Spleen (tissue), 11 donors: ENCODE data around the gene TRAM2. TPM values are rescaled to one million over a fixed set of nuclear protein-coding genes. Genes with fewer than 3 reads are reported as not detected.
A peak's percentile ranks its signal among the peaks of the same experiment; 100 is the strongest.

Experiments used
- DNase-seq: peaks from one replicate; pipeline ENCODE4 v3.0.0-alpha.2; 2020
- H3K27ac ChIP-seq, 8 donors: fragments of 200-600 bp; sonication (generic) in 7 of 8; 1 replicate in 4 of 8; 2 replicates in 4 of 8; pipeline versions ENCODE4 v1.5.0 to v1.8.0; 2016 to 2021; ENCODE audit warnings: inconsistent platforms in 4 of 8, mild to moderate bottlenecking in 4 of 8, moderate library complexity in 1 of 8
- H3K27me3 ChIP-seq, 7 donors: fragments of 200-600 bp; sonication (generic) in 6 of 7; replicated peaks in 1 of 7; 1 replicate in 4 of 7; 2 replicates in 3 of 7; pipeline versions ENCODE4 v1.5.0 to v1.8.0; 2016 to 2021; ENCODE audit warnings: inconsistent platforms in 3 of 7, mild to moderate bottlenecking in 1 of 7
- H3K36me3 ChIP-seq, 6 donors: fragments of 200-600 bp; sonication (generic) in 5 of 6; 1 replicate in 4 of 6; 2 replicates in 2 of 6; pipeline versions ENCODE4 v1.5.0 to v1.8.0; 2016 to 2021; ENCODE audit warnings: inconsistent platforms in 2 of 6
- H3K4me1 ChIP-seq, 6 donors: fragments of 200-600 bp; sonication (generic) in 5 of 6; 1 replicate in 3 of 6; 2 replicates in 3 of 6; pipeline versions ENCODE4 v1.5.0 to v1.8.0; 2016 to 2021; ENCODE audit warnings: inconsistent platforms in 3 of 6
- H3K4me3 ChIP-seq, 8 donors: fragments of 200-600 bp; sonication (generic) in 7 of 8; 1 replicate in 4 of 8; 2 replicates in 4 of 8; pipeline versions ENCODE4 v1.5.0 to v1.8.0; 2016 to 2021; ENCODE audit warnings: inconsistent platforms in 4 of 8, mild to moderate bottlenecking in 4 of 8, moderate library complexity in 2 of 8
- H3K9me3 ChIP-seq, 8 donors: fragments of 200-600 bp; sonication (generic) in 7 of 8; 1 replicate in 4 of 8; 2 replicates in 4 of 8; pipeline versions ENCODE4 v1.5.0 to v1.8.0; 2016 to 2021; ENCODE audit warnings: inconsistent platforms in 4 of 8
- CTCF ChIP-seq, 11 experiments: fragments of 200-600 bp in 7 of 11; fragments of 450-650 bp in 4 of 11; sonication (generic) in 4 of 11; IDR thresholded peaks in 8 of 11; conservative IDR thresholded peaks in 3 of 11; 1 replicate in 7 of 11; 2 replicates in 4 of 11; pipeline versions ENCODE4 v1.4.0 to v1.8.0; 2016 to 2021; ENCODE audit warnings: antibody characterized with exemption in 11 of 11, inconsistent platforms in 4 of 11, mild to moderate bottlenecking in 1 of 11
- POLR2A ChIP-seq, 3 donors: fragments of 450-650 bp; IDR thresholded peaks; one replicate each; pipeline ENCODE4 v1.5.1; 2017; ENCODE audit warnings: antibody characterized with exemption in 3 of 3, mild to moderate bottlenecking in 1 of 3
- POLR2AphosphoS5 ChIP-seq, 3 donors: sonication (generic); formaldehyde crosslinking; IDR thresholded peaks; one replicate each; pipeline ENCODE4 v1.5.1; 2017; ENCODE audit warnings: antibody characterized with exemption in 3 of 3
- WGBS, 5 donors: extraction: QIAGEN DNeasy Blood & Tissue Kit in 3 of 5; methylation state at CpG; one replicate each; pipeline versions ENCODE4 v1.1.5 to v1.1.7; 2013 to 2018; 5-methylcytosine and 5-hydroxymethylcytosine counted together
- intact Hi-C: fragments of 100-400 bp; cut with DNase I; formaldehyde crosslinking; loops from one replicate; pipeline ENCODE4 v1.15.0; 2023; ENCODE audit warnings: low total_unique reads
- polyA plus RNA-seq, 3 donors: library from polyadenylated mRNA; stranded (reverse); fragments of 200-250 nt; gene quantifications; one replicate each; pipeline ENCODE4 v1.2.1, GENCODE V29; 2013
- total RNA-seq, 7 donors: library from RNA; depleted of rRNA in 3 of 7; stranded (reverse); fragments of >200 nt in 3 of 7; fragmentation: NEBNext Ultra II Directional in 4 of 7; extraction: Animal tissue kit (Norgen Biotek cat#: 25700) in 4 of 7; gene quantifications; one replicate each; pipeline versions ENCODE4 v1.1.0 to v1.2.1, GENCODE V29; 2016 to 2021
- donor health status: healthy with polysubstance abuse.
- donor health status: DM: no; HTN: no; CAD: no; lungs with moderate emphysema.
- donor health status: DM: no; HTN: no; CAD: no.
- donor health status: Bipolar disorder and iron deficiency.
- donor health status: healthy.
- donor health status: DM: no; HTN: no; CAD: no.
- donor health status: DM: yes; HTN: yes; CAD: no.

TRAM2 gene
- total and polyA plus RNA-seq, 10 donors, result 1.8 to 47.7 (median 32.3) TPM

GRCh38 chr6:52496631-52497030 is 80.2 kb downstream of the TRAM2 start:
- intact Hi-C loops, result no loop called here
- Histone ChIP-seq H3K27ac (peak overlapping the region in 6 of 8 donors; percentile 5 to 88 (median 76)), H3K4me3 (no peak overlapping the region), H3K9me3 (peaks cover 0 to 7% (median 4%) of the 10 kb centered on the region in 8 donors), H3K27me3 (no peaks in the 10 kb centered on the region), H3K36me3 (peaks cover 0 to 34% (median under 1%) of the 10 kb centered on the region in 6 donors), H3K4me1 (peaks cover 0 to 37% (median 11%) of the 10 kb centered on the region in 6 donors)
- TF ChIP-seq POLR2AphosphoS5 (IDR thresholded peaks at IDR 0.05) (no peak), CTCF (IDR thresholded peaks at IDR 0.05 in 8 of 11, conservative IDR thresholded peaks at IDR 0.05 in 3 of 11) (no peak), POLR2A (IDR thresholded peaks at IDR 0.05) (no peak)
- 56 to 84% (median 76%) methylated on average over 2 of the region's 2 CpGs for WGBS, 5 donors
- no peak for DNase-seq

GRCh38 chr6:52495922-52496321 is 80.9 kb downstream of the TRAM2 start:
- DNase-seq, result no peak
- Histone ChIP-seq H3K4me3 (no peak overlapping the region), H3K27me3 (no peaks in the 10 kb centered on the region), H3K9me3 (peaks cover 0 to 7% (median 4%) of the 10 kb centered on the region in 8 donors), H3K4me1 (peaks cover 2 to 41% (median 11%) of the 10 kb centered on the region in 6 donors), H3K27ac (peak overlapping the region in 5 of 8 donors; percentile 4 to 88 (median 82)), H3K36me3 (peaks cover 0 to 28% (median 0%) of the 10 kb centered on the region in 6 donors)
- TF ChIP-seq POLR2A (IDR thresholded peaks at IDR 0.05) (no peak), POLR2AphosphoS5 (IDR thresholded peaks at IDR 0.05) (no peak), CTCF (IDR thresholded peaks at IDR 0.05 in 8 of 11, conservative IDR thresholded peaks at IDR 0.05 in 3 of 11) (no peak)
- 73 to 80% (median 77%) methylated on average over 3 of the region's 3 CpGs for WGBS, 5 donors
- intact Hi-C loops, result no loop called here

DNA sequence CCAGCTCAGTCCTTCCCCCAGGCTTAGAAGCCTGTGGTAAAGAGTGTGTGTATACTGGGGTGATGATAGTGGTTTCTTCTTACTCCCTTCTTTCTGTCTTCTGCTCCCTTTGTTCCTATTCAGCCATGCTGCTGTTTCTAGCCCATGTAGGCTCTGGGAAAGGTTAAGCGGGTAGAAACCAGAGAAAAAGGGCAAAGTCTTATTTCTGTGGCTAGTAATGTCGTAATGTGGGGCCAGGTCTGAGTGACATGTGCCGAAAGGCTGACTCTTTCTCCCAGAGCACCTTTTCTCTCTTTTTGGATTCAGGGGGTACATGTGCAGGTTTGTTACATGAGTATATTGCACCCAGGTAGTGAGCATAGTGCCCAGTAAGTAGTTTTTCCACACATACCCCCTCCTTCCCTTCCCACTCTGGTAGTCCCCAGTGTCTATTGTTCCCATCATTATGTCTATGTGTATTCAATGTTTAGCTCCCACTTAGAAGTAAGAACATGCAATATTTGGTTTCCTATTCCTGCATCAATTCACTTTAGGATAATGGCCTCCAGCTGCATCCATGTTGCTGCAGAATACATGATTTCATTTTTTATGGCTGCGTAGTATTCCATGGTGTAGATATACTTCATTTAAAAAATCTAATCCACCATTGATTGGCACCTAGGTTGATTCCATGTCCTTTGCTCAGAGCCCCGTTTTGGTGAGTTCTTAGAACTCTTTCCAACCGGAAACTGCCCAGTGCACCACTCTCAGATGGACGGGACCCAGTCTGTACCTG is 82.4 kb downstream of the TRAM2 start:
- Histone ChIP-seq H3K9me3 (peaks cover 0 to 7% (median 4%) of the 10 kb centered on the region in 8 donors), H3K27me3 (no peaks in the 10 kb centered on the region), H3K4me1 (peaks cover 4 to 55% (median 14%) of the 10 kb centered on the region in 6 donors), H3K4me3 (no peak overlapping the region), H3K27ac (peak overlapping the region in 4 of 8 donors; percentile 32 to 88 (median 84)), H3K36me3 (peaks cover 0 to 14% (median 0%) of the 10 kb centered on the region in 6 donors)
- TF ChIP-seq POLR2A (IDR thresholded peaks at IDR 0.05) (no peak), CTCF (IDR thresholded peaks at IDR 0.05 in 8 of 11, conservative IDR thresholded peaks at IDR 0.05 in 3 of 11) (no peak), POLR2AphosphoS5 (IDR thresholded peaks at IDR 0.05) (no peak)
- 96 to 99% (median 96%) methylated on average over 7 of the region's 7 CpGs for WGBS, 5 donors
- no peak for DNase-seq
- intact Hi-C loops, result no loop called here

DNA sequence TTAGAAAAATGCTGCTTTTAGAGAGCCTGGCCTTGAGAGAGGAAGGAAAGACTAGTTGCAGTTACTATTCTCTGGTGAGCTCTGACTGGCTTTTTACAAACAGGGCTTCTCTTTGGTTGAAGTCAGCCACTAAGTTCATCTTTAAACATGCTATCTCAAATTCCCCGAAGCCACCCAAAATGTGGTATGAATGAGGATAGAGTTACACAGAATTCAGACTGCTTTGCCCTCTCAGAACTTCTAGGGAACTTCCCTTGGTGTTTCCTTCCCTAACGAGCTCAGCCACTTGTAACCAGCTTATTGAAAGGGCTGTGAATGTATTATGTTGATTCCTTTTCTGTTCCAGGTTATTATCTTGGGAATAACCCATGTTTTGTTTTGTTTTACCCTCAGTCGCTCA is 83.2 kb downstream of the TRAM2 start:
- peaks cover 0 to 13% (median 0%) of the 10 kb centered on the region in 6 donors for H3K36me3 ChIP-seq
- no peak for DNase-seq
- 39 to 53% (median 41%) methylated on average over 3 of the region's 3 CpGs for WGBS, 5 donors
- no peak for TF ChIP-seq POLR2A (IDR thresholded peaks at IDR 0.05)
- TF ChIP-seq POLR2AphosphoS5 (IDR thresholded peaks at IDR 0.05), result no peak
- no peak for TF ChIP-seq CTCF (IDR thresholded peaks at IDR 0.05 in 8 of 11, conservative IDR thresholded peaks at IDR 0.05 in 3 of 11)
- intact Hi-C loops, result no loop called here
- H3K9me3 ChIP-seq, result peaks cover 0 to 7% (median 4%) of the 10 kb centered on the region in 8 donors
- no peaks in the 10 kb centered on the region for H3K27me3 ChIP-seq
- H3K4me3 ChIP-seq, result no peak overlapping the region
- peaks cover 4 to 57% (median 14%) of the 10 kb centered on the region in 6 donors for H3K4me1 ChIP-seq
- peak overlapping the region in 6 of 8 donors; percentile 1 to 86 (median 42) for H3K27ac ChIP-seq
